Measurements from ENCODE around the gene BOD1L1.

- TF ChIP-seq, protein P1, sequence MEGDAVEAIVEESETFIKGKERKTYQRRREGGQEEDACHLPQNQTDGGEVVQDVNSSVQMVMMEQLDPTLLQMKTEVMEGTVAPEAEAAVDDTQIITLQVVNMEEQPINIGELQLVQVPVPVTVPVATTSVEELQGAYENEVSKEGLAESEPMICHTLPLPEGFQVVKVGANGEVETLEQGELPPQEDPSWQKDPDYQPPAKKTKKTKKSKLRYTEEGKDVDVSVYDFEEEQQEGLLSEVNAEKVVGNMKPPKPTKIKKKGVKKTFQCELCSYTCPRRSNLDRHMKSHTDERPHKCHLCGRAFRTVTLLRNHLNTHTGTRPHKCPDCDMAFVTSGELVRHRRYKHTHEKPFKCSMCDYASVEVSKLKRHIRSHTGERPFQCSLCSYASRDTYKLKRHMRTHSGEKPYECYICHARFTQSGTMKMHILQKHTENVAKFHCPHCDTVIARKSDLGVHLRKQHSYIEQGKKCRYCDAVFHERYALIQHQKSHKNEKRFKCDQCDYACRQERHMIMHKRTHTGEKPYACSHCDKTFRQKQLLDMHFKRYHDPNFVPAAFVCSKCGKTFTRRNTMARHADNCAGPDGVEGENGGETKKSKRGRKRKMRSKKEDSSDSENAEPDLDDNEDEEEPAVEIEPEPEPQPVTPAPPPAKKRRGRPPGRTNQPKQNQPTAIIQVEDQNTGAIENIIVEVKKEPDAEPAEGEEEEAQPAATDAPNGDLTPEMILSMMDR (IDR thresholded peaks at IDR 0.05), result peak in 2 of 3 experiments; percentile 18 to 29
- TF ChIP-seq POLR2A (IDR thresholded peaks at IDR 0.05) (peak in 1 of 2 donors; percentile 39), POLR2AphosphoS5 (IDR thresholded peaks at IDR 0.05; ENCODE audit: insufficient read depth in 1 of 2, low read depth in 1 of 2) (peak; percentile 95 to 97)
Measured at GRCh38 chr4:13627606-13628311, at the start of gene BOD1L1.
